ENCODE measurements around the gene ERN2. TPM values are rescaled to one million over a fixed set of nuclear protein-coding genes. Genes with fewer than 3 reads are reported as not detected.
A peak's percentile ranks its signal among the peaks of the same experiment; 100 is the strongest.

The ERN2 gene
- total RNA-seq, 1 experiment from 2014 or later, result 0.47 TPM

GRCh38 chr16:23694644-23695373, 18.2 kb downstream of the ERN2 start:
- peaks cover 7 to 24% of the 10 kb centered on the region in 2 experiments; a peak in 3 of 4 replicates for H3K4me1 ChIP-seq (ENCODE audit: control insufficient read depth in 1 of 2, insufficient read depth in 2 of 2, low read length in 2 of 2)
- CTCF ChIA-PET, result interaction anchor here (1.1 to 1.3 kb wide), 2 partner anchors 17 to 33 kb away, joined by 3 read pairs; no protein-coding TSS in a partner anchor
- H3K9me2 ChIP-seq (ENCODE audit: insufficient read depth), result no peaks in the 10 kb centered on the region
- intact Hi-C loops (cut with micrococcal nuclease), result no loop called here
- BruUV-seq (replicated peaks), result no TSS peak
- DNase-seq (ENCODE audit: low read depth, low spot score), result no peak
- no peaks in the 10 kb centered on the region for H3K9me3 ChIP-seq (ENCODE audit: control insufficient read depth in 1 of 2, insufficient read depth in 1 of 2, low read depth in 1 of 2, low read length in 2 of 2)
- H3K79me2 ChIP-seq (ENCODE audit: insufficient read depth, low read length), result no peaks in the 10 kb centered on the region
- H3K27me3 ChIP-seq (ENCODE audit: insufficient read depth, low read length), result no peaks in the 10 kb centered on the region
- peaks cover 3 to 14% of the 10 kb centered on the region in 2 experiments; a peak in 3 of 4 replicates for H3K36me3 ChIP-seq (ENCODE audit: control insufficient read depth in 1 of 2, insufficient read depth in 2 of 2, low read length in 2 of 2)
- POLR2A ChIA-PET, result interaction anchor here (0.7 kb wide), 1 partner anchor 215 kb away, joined by 3 read pairs; no protein-coding TSS in a partner anchor
- no peak overlapping the region for H3K4me2 ChIP-seq (ENCODE audit: low read length)
- H3K27ac ChIP-seq (ENCODE audit: low read depth, low read length), result no peak overlapping the region
- no peak overlapping the region for H3K9ac ChIP-seq (ENCODE audit: low read length)
- RAD21 ChIA-PET (ENCODE audit: low non-redundant PET in 1 of 2, low total read pairs in 2 of 2, uncharacterized antibody in 2 of 2, unreplicated experiment in 2 of 2), result no interaction called here
- no peak overlapping the region for H2AFZ ChIP-seq (ENCODE audit: low read depth, low read length, poor library complexity, severe bottlenecking)
- no peak for TF ChIP-seq ELF1 (IDR thresholded peaks at IDR 0.05; ENCODE audit: borderline replicate concordance, low read depth)
- 0 out of 2 replicates have a peak, but pooled peaks have one; percentile 8 for TF ChIP-seq SP1 (IDR thresholded peaks at IDR 0.05; ENCODE audit: low read depth)
- no peak overlapping the region for H3K4me3 ChIP-seq (replicated peaks in 1 of 2; ENCODE audit: low read depth in 1 of 2, low read length in 2 of 2)
- H4K20me1 ChIP-seq (ENCODE audit: insufficient read depth), result no peaks in the 10 kb centered on the region
- ATAC-seq, result no peak

GRCh38 chr16:23694265-23694643, 18.8 kb downstream of the ERN2 start:
- Histone ChIP-seq H3K4me3 (replicated peaks in 1 of 2; ENCODE audit: low read depth in 1 of 2, low read length in 2 of 2) (no peak overlapping the region), H3K27ac (ENCODE audit: low read depth, low read length) (no peak overlapping the region), H2AFZ (ENCODE audit: low read depth, low read length, poor library complexity, severe bottlenecking) (no peak overlapping the region), H3K79me2 (ENCODE audit: insufficient read depth, low read length) (no peaks in the 10 kb centered on the region), H3K4me1 (ENCODE audit: control insufficient read depth in 1 of 2, insufficient read depth in 2 of 2, low read length in 2 of 2) (peaks cover 4 to 19% of the 10 kb centered on the region in 2 experiments; a peak in 3 of 4 replicates), H3K9me3 (ENCODE audit: control insufficient read depth in 1 of 2, insufficient read depth in 1 of 2, low read depth in 1 of 2, low read length in 2 of 2) (no peaks in the 10 kb centered on the region), H3K9ac (ENCODE audit: low read length) (no peak overlapping the region), H3K4me2 (ENCODE audit: low read length) (no peak overlapping the region), H4K20me1 (ENCODE audit: insufficient read depth) (no peaks in the 10 kb centered on the region), H3K36me3 (ENCODE audit: control insufficient read depth in 1 of 2, insufficient read depth in 2 of 2, low read length in 2 of 2) (peaks cover 4 to 20% of the 10 kb centered on the region in 2 experiments; a peak in 3 of 4 replicates), H3K9me2 (ENCODE audit: insufficient read depth) (no peaks in the 10 kb centered on the region), H3K27me3 (ENCODE audit: insufficient read depth, low read length) (no peaks in the 10 kb centered on the region)
- ChIA-PET RAD21 (ENCODE audit: low non-redundant PET in 1 of 2, low total read pairs in 2 of 2, uncharacterized antibody in 2 of 2, unreplicated experiment in 2 of 2) (no interaction called here), CTCF (interaction anchor here (1.1 to 1.3 kb wide), 2 partner anchors 17 to 34 kb away, joined by 3 read pairs; no protein-coding TSS in a partner anchor), POLR2A (no interaction called here)
- no peak for ATAC-seq
- DNase-seq (ENCODE audit: low read depth, low spot score), result no peak
- no peak for TF ChIP-seq REST (IDR thresholded peaks at IDR 0.05; ENCODE audit: low read depth)
- no peak for TF ChIP-seq MAX (IDR thresholded peaks at IDR 0.05)
- TF ChIP-seq ZFX (IDR thresholded peaks at IDR 0.05), result no peak
- BruUV-seq (replicated peaks), result no TSS peak
- intact Hi-C loops (cut with micrococcal nuclease), result no loop called here
